Liver (tissue), 9 donors: ENCODE data around the gene TACC2. TPM values are rescaled to one million over a fixed set of nuclear protein-coding genes. Genes with fewer than 3 reads are reported as not detected.
"Not testable (repeated sequence)": the region's sequence is repeated elsewhere in the genome, so short reads cannot be mapped to it uniquely, and the experiment has no call there.

Experiments
- DNase-seq: peaks from one replicate; pipeline ENCODE4 v3.0.0-alpha.2; 2017; ENCODE audit warnings: low spot score
- H3K27ac ChIP-seq, 2 donors: one replicate each; pipeline ENCODE4 v1.7.0; 2013; ENCODE audit warnings: inconsistent platforms in 2 of 2, low read length in 2 of 2, control low read depth in 1 of 2, low read depth in 1 of 2, mild to moderate bottlenecking in 1 of 2
- H3K27me3 ChIP-seq, 4 donors: one replicate each; pipeline versions ENCODE4 v1.6.1 to v1.7.0; 2013; ENCODE audit warnings: low read length in 3 of 4, inconsistent platforms in 1 of 4, mild to moderate bottlenecking in 1 of 4, moderate library complexity in 1 of 4; ENCODE audit not compliant: control insufficient read depth in 4 of 4, insufficient read depth in 4 of 4
- H3K36me3 ChIP-seq, 4 donors: one replicate each; pipeline versions ENCODE4 v1.6.1 to v1.7.0; 2013; ENCODE audit warnings: low read length in 3 of 4, mild to moderate bottlenecking in 3 of 4, low read depth in 1 of 4, moderate library complexity in 1 of 4; ENCODE audit not compliant: control insufficient read depth in 4 of 4, insufficient read depth in 3 of 4
- H3K4me1 ChIP-seq, 4 donors: one replicate each; pipeline versions ENCODE4 v1.6.1 to v1.7.0; 2013; ENCODE audit warnings: low read length in 3 of 4, mild to moderate bottlenecking in 3 of 4, moderate library complexity in 1 of 4; ENCODE audit not compliant: control insufficient read depth in 4 of 4, insufficient read depth in 4 of 4
- H3K4me3 ChIP-seq, 3 donors: one replicate each; pipeline versions ENCODE4 v1.6.1 to v1.7.0; 2013; ENCODE audit warnings: low read length in 3 of 3, control low read depth in 1 of 3, low read depth in 1 of 3, mild to moderate bottlenecking in 1 of 3
- H3K9ac ChIP-seq, 2 donors: one replicate each; pipeline ENCODE4 v1.7.0; 2013; ENCODE audit warnings: low read length in 2 of 2, mild to moderate bottlenecking in 2 of 2, moderate library complexity in 2 of 2, control low read depth in 1 of 2, low read depth in 1 of 2
- H3K9me3 ChIP-seq, 4 donors: one replicate each; pipeline versions ENCODE4 v1.6.1 to v1.7.0; 2013; ENCODE audit warnings: low read length in 3 of 4; ENCODE audit not compliant: control insufficient read depth in 4 of 4
- EGR1 ChIP-seq, 2 donors: IDR thresholded peaks; 2 replicates each; pipeline ENCODE4 v1.6.1; 2016 to 2018; ENCODE audit warnings: antibody characterized with exemption in 2 of 2, low read depth in 2 of 2
- FOXA1 ChIP-seq: IDR thresholded peaks from 2 replicates; pipeline ENCODE4 v1.6.1; 2016; ENCODE audit warnings: antibody characterized with exemption
- FOXA2 ChIP-seq: IDR thresholded peaks from 2 replicates; pipeline ENCODE4 v1.6.1; 2016; ENCODE audit warnings: antibody characterized with exemption
- GABPA ChIP-seq, 2 donors: IDR thresholded peaks in 1 of 2; conservative IDR thresholded peaks in 1 of 2; 2 replicates each; pipeline ENCODE4 v1.6.1; 2016; ENCODE audit warnings: antibody characterized with exemption in 2 of 2, mild to moderate bottlenecking in 1 of 2, moderate library complexity in 1 of 2
- HNF4A ChIP-seq, 2 donors: conservative IDR thresholded peaks; 2 replicates each; pipeline ENCODE4 v1.6.1; 2016; ENCODE audit warnings: antibody characterized with exemption in 2 of 2, mild to moderate bottlenecking in 2 of 2
- HNF4G ChIP-seq: IDR thresholded peaks from 2 replicates; pipeline ENCODE4 v1.6.1; 2016; ENCODE audit warnings: antibody characterized with exemption
- JUND ChIP-seq, 2 donors: IDR thresholded peaks; 2 replicates each; pipeline ENCODE4 v1.6.1; 2016; ENCODE audit warnings: antibody characterized with exemption in 2 of 2
- NR2F2 ChIP-seq: IDR thresholded peaks from 2 replicates; pipeline ENCODE4 v1.6.1; 2016; ENCODE audit warnings: antibody characterized with exemption
- RAD21 ChIP-seq, 2 donors: IDR thresholded peaks; 2 replicates each; pipeline ENCODE4 v1.6.1; 2016; ENCODE audit warnings: antibody characterized with exemption in 2 of 2, mild to moderate bottlenecking in 2 of 2
- RXRA ChIP-seq, 2 donors: IDR thresholded peaks; 2 replicates each; pipeline ENCODE4 v1.6.1; 2017 to 2018; ENCODE audit warnings: antibody characterized with exemption in 2 of 2, mild to moderate bottlenecking in 1 of 2
- SP1 ChIP-seq: IDR thresholded peaks from 2 replicates; pipeline ENCODE4 v1.6.1; 2018; ENCODE audit warnings: antibody characterized with exemption, mild to moderate bottlenecking
- TAF1 ChIP-seq: conservative IDR thresholded peaks from 2 replicates; pipeline ENCODE4 v1.6.1; 2016; ENCODE audit warnings: antibody characterized with exemption, mild to moderate bottlenecking
- YY1 ChIP-seq: IDR thresholded peaks from 2 replicates; pipeline ENCODE4 v1.6.1; 2016; ENCODE audit warnings: antibody characterized with exemption, mild to moderate bottlenecking
- WGBS: extraction: QIAGEN DNeasy Blood & Tissue Kit; methylation state at CpG from one replicate; pipeline ENCODE4 v1.1.7; 2013; 5-methylcytosine and 5-hydroxymethylcytosine counted together
- polyA plus RNA-seq, 2 donors: library from polyadenylated mRNA; stranded (reverse) in 1 of 2; unstranded in 1 of 2; fragments of 200-250 nt in 1 of 2; fragments of >200 nt in 1 of 2; fragmentation: Nextera tagmentation in 1 of 2; extraction: Ambion mirVana in 1 of 2; gene quantifications; one replicate each; pipeline versions ENCODE4 v1.2.1 to v1.2.3, GENCODE V29; 2013 to 2015
- total RNA-seq, 2 donors: library from RNA; depleted of rRNA; stranded (reverse); fragments of >200 nt; gene quantifications; one replicate each; pipeline ENCODE4 v1.2.3, GENCODE V29; 2014
- TF ChIP-seq, protein P1 (sequence below): IDR thresholded peaks from 2 replicates; pipeline ENCODE4 v1.6.1; 2016; ENCODE audit warnings: antibody characterized with exemption
- TF ChIP-seq, protein P2 (sequence below): IDR thresholded peaks from 2 replicates; pipeline ENCODE4 v1.6.1; 2016; ENCODE audit warnings: antibody characterized with exemption
- TF ChIP-seq, protein P3 (sequence below): fragments of 150-350 bp; IDR thresholded peaks from 2 replicates; pipeline ENCODE4 v1.5.1; 2017; ENCODE audit warnings: improper control_type of control experiment, low read depth, low read length; ENCODE audit not compliant: missing input control
- TF ChIP-seq, protein P4 (sequence below): IDR thresholded peaks from 2 replicates; pipeline ENCODE4 v1.6.1; 2016; ENCODE audit warnings: antibody characterized with exemption
- TF ChIP-seq, protein P5 (sequence below): IDR thresholded peaks from 2 replicates; pipeline ENCODE4 v1.6.1; 2016; ENCODE audit warnings: antibody characterized with exemption, mild to moderate bottlenecking
- donor health status: healthy.
- donor health status: healthy.
- donor health status: healthy.
- donor health status: healthy.
- donor health status: healthy.

The TACC2 gene
- total and polyA plus RNA-seq, 4 donors: 1.5 to 9.1 (median 7.8) TPM

DNA sequence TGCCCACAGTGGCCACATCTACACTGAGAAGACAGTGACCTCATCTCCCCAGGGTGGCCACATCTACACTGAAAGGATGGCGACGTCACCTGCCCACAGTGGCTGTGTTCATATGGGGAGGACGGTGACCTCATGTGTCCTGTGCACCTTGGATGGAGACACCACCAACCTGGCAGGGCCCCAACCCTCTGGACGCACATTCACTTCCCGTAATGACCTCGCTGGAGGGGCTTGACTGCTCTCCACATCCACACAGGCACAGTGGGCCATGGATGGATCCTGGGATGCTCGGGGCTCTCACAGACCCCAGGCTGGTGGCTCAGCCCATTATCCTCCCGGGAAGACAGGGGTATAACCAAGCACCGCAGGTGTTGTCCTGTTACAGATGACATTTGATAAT lies 212.4 kb downstream of the TACC2 start (continued):
- TF ChIP-seq GABPA (IDR thresholded peaks at IDR 0.05 in 1 of 2, conservative IDR thresholded peaks at IDR 0.05 in 1 of 2) (no peak), RAD21 (IDR thresholded peaks at IDR 0.05) (no peak)

DNA sequence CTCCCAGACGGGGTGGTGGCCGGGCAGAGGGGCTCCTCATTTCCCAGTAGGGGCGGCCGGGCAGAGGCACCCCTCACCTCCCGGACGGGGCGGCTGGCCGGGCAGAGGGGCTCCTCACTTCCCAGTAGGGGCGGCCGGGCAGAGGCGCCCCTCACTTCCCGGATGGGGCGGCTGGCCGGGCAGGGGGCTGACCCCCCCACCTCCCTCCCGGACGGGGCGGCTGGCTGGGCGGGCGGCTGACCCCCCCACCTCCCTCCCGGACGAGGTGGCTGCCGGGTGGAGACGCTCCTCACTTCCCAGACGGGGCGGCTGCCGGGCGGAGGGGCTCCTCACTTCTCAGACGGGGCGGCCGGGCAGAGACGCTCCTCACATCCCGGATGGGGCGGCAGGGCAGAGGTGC lies 214.2 kb downstream of the TACC2 start:
- H3K4me1 ChIP-seq, DNase-seq, H3K36me3 ChIP-seq, H3K27me3 ChIP-seq, H3K9ac ChIP-seq, H3K9me3 ChIP-seq, H3K27ac ChIP-seq, H3K4me3 ChIP-seq: not testable (repeated sequence)
- WGBS: 95% methylated on average over 33 of the region's 33 CpGs

DNA sequence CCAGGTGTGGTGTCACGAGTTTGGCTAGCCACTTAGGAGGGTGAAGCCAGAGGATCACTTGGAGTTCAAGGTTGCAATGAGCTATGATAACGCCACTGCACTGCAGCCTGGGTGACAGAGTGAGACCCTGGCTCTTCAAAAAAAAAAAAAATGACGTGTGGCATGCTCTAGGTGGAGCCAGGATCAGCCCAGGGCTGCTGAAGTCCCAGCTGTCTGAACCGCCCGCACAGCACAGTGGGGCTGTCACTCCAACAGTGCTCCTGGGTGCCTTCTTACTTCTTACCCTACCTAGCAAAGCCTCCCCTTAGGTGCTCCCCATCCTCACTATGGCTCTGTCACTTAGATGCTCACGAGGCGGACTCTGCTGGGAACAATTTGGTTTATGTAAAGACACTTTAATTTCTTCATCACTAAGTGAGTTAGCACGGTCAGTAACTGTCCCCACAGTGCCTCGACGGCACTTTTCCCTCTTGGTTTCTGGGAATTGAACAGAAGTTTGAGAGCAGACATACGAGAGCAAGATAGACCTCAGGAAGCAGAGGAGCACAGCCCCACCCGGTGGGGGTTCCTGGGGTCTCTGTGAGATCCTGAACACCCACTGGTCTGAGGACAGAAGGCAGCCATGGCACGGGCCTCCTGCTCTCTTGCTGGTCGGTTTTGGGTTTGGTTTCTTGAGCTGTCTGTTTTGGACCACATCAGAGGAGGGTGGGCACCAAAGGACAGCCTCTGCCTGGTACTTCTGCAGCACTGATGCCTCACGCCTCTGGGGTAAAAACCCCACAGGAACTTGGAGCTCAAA lies 215.9 kb downstream of the TACC2 start:
- WGBS: 89% methylated on average over 15 of the region's 15 CpGs
- H3K9me3 ChIP-seq: no peaks in the 10 kb centered on the region
- no peaks in the 10 kb centered on the region for H3K4me1 ChIP-seq
- H3K4me3 ChIP-seq: no peak overlapping the region
- no peak overlapping the region for H3K9ac ChIP-seq
- peaks cover 0 to 4% (median under 1%) of the 10 kb centered on the region in 4 donors for H3K36me3 ChIP-seq
- TF ChIP-seq FOXA2: no peak
- TF ChIP-seq, protein P1, sequence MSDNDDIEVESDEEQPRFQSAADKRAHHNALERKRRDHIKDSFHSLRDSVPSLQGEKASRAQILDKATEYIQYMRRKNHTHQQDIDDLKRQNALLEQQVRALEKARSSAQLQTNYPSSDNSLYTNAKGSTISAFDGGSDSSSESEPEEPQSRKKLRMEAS: no peak
- TF ChIP-seq SP1: no peak
- no peak for TF ChIP-seq GABPA (IDR thresholded peaks at IDR 0.05 in 1 of 2, conservative IDR thresholded peaks at IDR 0.05 in 1 of 2)
- TF ChIP-seq RAD21 (IDR thresholded peaks at IDR 0.05): no peak
- TF ChIP-seq NR2F2: no peak
- TF ChIP-seq, protein P2, sequence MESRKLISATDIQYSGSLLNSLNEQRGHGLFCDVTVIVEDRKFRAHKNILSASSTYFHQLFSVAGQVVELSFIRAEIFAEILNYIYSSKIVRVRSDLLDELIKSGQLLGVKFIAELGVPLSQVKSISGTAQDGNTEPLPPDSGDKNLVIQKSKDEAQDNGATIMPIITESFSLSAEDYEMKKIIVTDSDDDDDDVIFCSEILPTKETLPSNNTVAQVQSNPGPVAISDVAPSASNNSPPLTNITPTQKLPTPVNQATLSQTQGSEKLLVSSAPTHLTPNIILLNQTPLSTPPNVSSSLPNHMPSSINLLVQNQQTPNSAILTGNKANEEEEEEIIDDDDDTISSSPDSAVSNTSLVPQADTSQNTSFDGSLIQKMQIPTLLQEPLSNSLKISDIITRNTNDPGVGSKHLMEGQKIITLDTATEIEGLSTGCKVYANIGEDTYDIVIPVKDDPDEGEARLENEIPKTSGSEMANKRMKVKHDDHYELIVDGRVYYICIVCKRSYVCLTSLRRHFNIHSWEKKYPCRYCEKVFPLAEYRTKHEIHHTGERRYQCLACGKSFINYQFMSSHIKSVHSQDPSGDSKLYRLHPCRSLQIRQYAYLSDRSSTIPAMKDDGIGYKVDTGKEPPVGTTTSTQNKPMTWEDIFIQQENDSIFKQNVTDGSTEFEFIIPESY: no peak
- no peak for TF ChIP-seq HNF4A (conservative IDR thresholded peaks at IDR 0.05)
- TF ChIP-seq, protein P3, sequence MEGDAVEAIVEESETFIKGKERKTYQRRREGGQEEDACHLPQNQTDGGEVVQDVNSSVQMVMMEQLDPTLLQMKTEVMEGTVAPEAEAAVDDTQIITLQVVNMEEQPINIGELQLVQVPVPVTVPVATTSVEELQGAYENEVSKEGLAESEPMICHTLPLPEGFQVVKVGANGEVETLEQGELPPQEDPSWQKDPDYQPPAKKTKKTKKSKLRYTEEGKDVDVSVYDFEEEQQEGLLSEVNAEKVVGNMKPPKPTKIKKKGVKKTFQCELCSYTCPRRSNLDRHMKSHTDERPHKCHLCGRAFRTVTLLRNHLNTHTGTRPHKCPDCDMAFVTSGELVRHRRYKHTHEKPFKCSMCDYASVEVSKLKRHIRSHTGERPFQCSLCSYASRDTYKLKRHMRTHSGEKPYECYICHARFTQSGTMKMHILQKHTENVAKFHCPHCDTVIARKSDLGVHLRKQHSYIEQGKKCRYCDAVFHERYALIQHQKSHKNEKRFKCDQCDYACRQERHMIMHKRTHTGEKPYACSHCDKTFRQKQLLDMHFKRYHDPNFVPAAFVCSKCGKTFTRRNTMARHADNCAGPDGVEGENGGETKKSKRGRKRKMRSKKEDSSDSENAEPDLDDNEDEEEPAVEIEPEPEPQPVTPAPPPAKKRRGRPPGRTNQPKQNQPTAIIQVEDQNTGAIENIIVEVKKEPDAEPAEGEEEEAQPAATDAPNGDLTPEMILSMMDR: no peak
- no peak for TF ChIP-seq RXRA (IDR thresholded peaks at IDR 0.05)
- TF ChIP-seq YY1: no peak
- TF ChIP-seq TAF1: no peak
- TF ChIP-seq, protein P4, sequence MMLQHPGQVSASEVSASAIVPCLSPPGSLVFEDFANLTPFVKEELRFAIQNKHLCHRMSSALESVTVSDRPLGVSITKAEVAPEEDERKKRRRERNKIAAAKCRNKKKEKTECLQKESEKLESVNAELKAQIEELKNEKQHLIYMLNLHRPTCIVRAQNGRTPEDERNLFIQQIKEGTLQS: no peak
- no peak for TF ChIP-seq FOXA1
- TF ChIP-seq, protein P5, sequence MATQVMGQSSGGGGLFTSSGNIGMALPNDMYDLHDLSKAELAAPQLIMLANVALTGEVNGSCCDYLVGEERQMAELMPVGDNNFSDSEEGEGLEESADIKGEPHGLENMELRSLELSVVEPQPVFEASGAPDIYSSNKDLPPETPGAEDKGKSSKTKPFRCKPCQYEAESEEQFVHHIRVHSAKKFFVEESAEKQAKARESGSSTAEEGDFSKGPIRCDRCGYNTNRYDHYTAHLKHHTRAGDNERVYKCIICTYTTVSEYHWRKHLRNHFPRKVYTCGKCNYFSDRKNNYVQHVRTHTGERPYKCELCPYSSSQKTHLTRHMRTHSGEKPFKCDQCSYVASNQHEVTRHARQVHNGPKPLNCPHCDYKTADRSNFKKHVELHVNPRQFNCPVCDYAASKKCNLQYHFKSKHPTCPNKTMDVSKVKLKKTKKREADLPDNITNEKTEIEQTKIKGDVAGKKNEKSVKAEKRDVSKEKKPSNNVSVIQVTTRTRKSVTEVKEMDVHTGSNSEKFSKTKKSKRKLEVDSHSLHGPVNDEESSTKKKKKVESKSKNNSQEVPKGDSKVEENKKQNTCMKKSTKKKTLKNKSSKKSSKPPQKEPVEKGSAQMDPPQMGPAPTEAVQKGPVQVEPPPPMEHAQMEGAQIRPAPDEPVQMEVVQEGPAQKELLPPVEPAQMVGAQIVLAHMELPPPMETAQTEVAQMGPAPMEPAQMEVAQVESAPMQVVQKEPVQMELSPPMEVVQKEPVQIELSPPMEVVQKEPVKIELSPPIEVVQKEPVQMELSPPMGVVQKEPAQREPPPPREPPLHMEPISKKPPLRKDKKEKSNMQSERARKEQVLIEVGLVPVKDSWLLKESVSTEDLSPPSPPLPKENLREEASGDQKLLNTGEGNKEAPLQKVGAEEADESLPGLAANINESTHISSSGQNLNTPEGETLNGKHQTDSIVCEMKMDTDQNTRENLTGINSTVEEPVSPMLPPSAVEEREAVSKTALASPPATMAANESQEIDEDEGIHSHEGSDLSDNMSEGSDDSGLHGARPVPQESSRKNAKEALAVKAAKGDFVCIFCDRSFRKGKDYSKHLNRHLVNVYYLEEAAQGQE: no peak
- no peak for TF ChIP-seq HNF4G
- no peak for TF ChIP-seq EGR1 (IDR thresholded peaks at IDR 0.05; ENCODE audit: low read depth in 2 of 2)
- no peak for TF ChIP-seq JUND (IDR thresholded peaks at IDR 0.05)
- no peak for DNase-seq
- no peak overlapping the region for H3K27ac ChIP-seq
- H3K27me3 ChIP-seq: no peaks in the 10 kb centered on the region
